B cell (primary cell): ENCODE results near the gene RPL13A. TPM values are rescaled to one million over a fixed set of nuclear protein-coding genes. Genes with fewer than 3 reads are reported as not detected.

ENCODE experiments used
- ATAC-seq: fragments of 200-7000 bp; cut with Tn5 transposase; one replicate; pipeline ENCODE4 v1.10.0; 2021; ENCODE audit warnings: low read depth, mild to moderate bottlenecking, moderate number of reproducible peaks, moderate library complexity
- CTCF ChIA-PET: fragments of 350-600 bp; sonication (Branson Sonifier 250); formaldehyde crosslinking; loops from one replicate; lab custom pipeline; 2021; ENCODE audit warnings: antibody characterized with exemption, inconsistent platforms; lab: Charles Lee
- POLR2A ChIA-PET: fragments of 350-600 bp; sonication (Branson Sonifier 250); formaldehyde crosslinking; loops from one replicate; lab custom pipeline; 2021; ENCODE audit warnings: antibody characterized with exemption; lab: Charles Lee
- DNase-seq: peaks from one replicate; pipeline ENCODE4 v3.0.0; 2013
- H2AFZ ChIP-seq: 2 replicates; pipeline ENCODE4 v1.6.1; 2012; ENCODE audit warnings: mild to moderate bottlenecking, low read depth, low read length; ENCODE audit not compliant: insufficient read depth, poor library complexity, severe bottlenecking
- H3K27ac ChIP-seq, 2 donors: 1 replicate in 1 of 2; 2 replicates in 1 of 2; pipeline ENCODE4 v1.5.1; 2012 to 2013; ENCODE audit warnings: low read length in 2 of 2, mild to moderate bottlenecking in 2 of 2, moderate library complexity in 1 of 2
- H3K27me3 ChIP-seq, 4 experiments: fragments of 200-600 bp in 1 of 4; sonication (generic) in 1 of 4; replicated peaks in 1 of 4; 1 replicate in 2 of 4; 2 replicates in 2 of 4; pipeline versions ENCODE4 v1.6.1 to v1.7.0; 2013 to 2016; ENCODE audit warnings: low read length in 3 of 4, mild to moderate bottlenecking in 2 of 4, mixed read lengths in 1 of 4, moderate library complexity in 1 of 4; ENCODE audit not compliant: insufficient read depth in 4 of 4, control insufficient read depth in 3 of 4; ENCODE audit errors: control extremely low read depth in 1 of 4
- H3K36me3 ChIP-seq, 2 experiments: replicated peaks in 1 of 2; 1 replicate in 1 of 2; 2 replicates in 1 of 2; pipeline versions ENCODE4 v1.6.1 to v1.7.1; 2013; ENCODE audit warnings: low read length in 1 of 2; ENCODE audit not compliant: insufficient read depth in 2 of 2, control insufficient read depth in 1 of 2; ENCODE audit errors: control extremely low read depth in 1 of 2, extremely low read depth in 1 of 2
- H3K4me1 ChIP-seq, 2 donors: fragments of 200-600 bp in 1 of 2; sonication (generic) in 1 of 2; 1 replicate in 1 of 2; 2 replicates in 1 of 2; pipeline versions ENCODE4 v1.5.1 to v1.6.1; 2013 to 2017; ENCODE audit warnings: low read length in 2 of 2; ENCODE audit not compliant: control insufficient read depth in 2 of 2, insufficient read depth in 2 of 2
- H3K4me2 ChIP-seq: replicated peaks from 2 replicates; pipeline ENCODE3; 2012; ENCODE audit warnings: mild to moderate bottlenecking, low read depth, low read length; ENCODE audit not compliant: poor library complexity, severe bottlenecking
- H3K4me3 ChIP-seq, 5 experiments: fragments of 200-600 bp in 1 of 5; sonication (generic) in 1 of 5; 1 replicate in 3 of 5; 2 replicates in 2 of 5; pipeline versions ENCODE4 v1.5.1 to v1.7.0; 2011 to 2016; ENCODE audit warnings: low read length in 4 of 5, mild to moderate bottlenecking in 4 of 5, low read depth in 2 of 5, control low read depth in 1 of 5, moderate library complexity in 1 of 5; ENCODE audit not compliant: insufficient read depth in 1 of 5; ENCODE audit errors: control extremely low read depth in 1 of 5, extremely low read depth in 1 of 5
- H3K79me2 ChIP-seq: fragments of 200-600 bp; sonication (generic); one replicate; pipeline ENCODE4 v1.6.0; 2016; ENCODE audit warnings: low read length; ENCODE audit not compliant: control insufficient read depth, insufficient read depth
- H3K9ac ChIP-seq: fragments of 200-600 bp; sonication (generic); 2 replicates; pipeline ENCODE4 v1.6.1; 2017; ENCODE audit warnings: mild to moderate bottlenecking, low read length, moderate library complexity
- H3K9me3 ChIP-seq, 3 donors: one replicate each; pipeline versions ENCODE4 v1.6.1 to v1.7.1; 2013; ENCODE audit warnings: low read length in 2 of 3; ENCODE audit not compliant: control insufficient read depth in 2 of 3, insufficient read depth in 1 of 3; ENCODE audit errors: control extremely low read depth in 1 of 3
- H4K20me1 ChIP-seq: 2 replicates; pipeline ENCODE4 v1.6.0; 2012; ENCODE audit warnings: mild to moderate bottlenecking, low read length; ENCODE audit not compliant: insufficient read depth, control insufficient read depth, poor library complexity, severe bottlenecking
- H3K27ac Mint-ChIP-seq: one replicate; pipeline ENCODE4 v1.8.0; 2021; ENCODE audit warnings: mixed read lengths
- H3K27me3 Mint-ChIP-seq: one replicate; pipeline ENCODE4 v1.8.0; 2021; ENCODE audit warnings: mixed read lengths
- H3K4me1 Mint-ChIP-seq: one replicate; pipeline ENCODE4 v1.8.0; 2021; ENCODE audit warnings: mixed read lengths
- H3K4me3 Mint-ChIP-seq: one replicate; pipeline ENCODE4 v1.8.0; 2021; ENCODE audit warnings: mixed read lengths
- H3K9me3 Mint-ChIP-seq: one replicate; pipeline ENCODE4 v1.8.0; 2022; ENCODE audit warnings: mixed read lengths; ENCODE audit not compliant: insufficient read depth
- EZH2 ChIP-seq: IDR thresholded peaks from 2 replicates; pipeline ENCODE4 v1.6.1; 2012; ENCODE audit warnings: borderline replicate concordance, low read depth, mild to moderate bottlenecking, moderate library complexity, low read length; ENCODE audit not compliant: insufficient read depth, poor library complexity, severe bottlenecking
- WGBS: methylation state at CpG from one replicate; pipeline ENCODE4 v1.1.5; 2013; ENCODE audit warnings: missing lambda C conversion rate; ENCODE audit not compliant: insufficient coverage; 5-methylcytosine and 5-hydroxymethylcytosine counted together
- intact Hi-C: fragments of 100-400 bp; cut with micrococcal nuclease; formaldehyde crosslinking; loops from one replicate; pipeline ENCODE4 v1.10.0; 2022
- polyA plus RNA-seq: library from polyadenylated mRNA; depleted of rRNA; stranded (reverse); fragments of >200 nt; gene quantifications from 2 replicates; pipeline ENCODE4 v1.2.3, GENCODE V29; 2012
- total RNA-seq, 2 donors: library from RNA; stranded (reverse); fragments of 120-200 nt in 1 of 2; gene quantifications; 1 replicate in 1 of 2; 2 replicates in 1 of 2; pipeline versions ENCODE4 v1.2.3 to v1.2.4, GENCODE V29; 2013 to 2022
- TF ChIP-seq, protein P1 (sequence below): fragments of 200-600 bp; IDR thresholded peaks from one replicate; pipeline ENCODE4 v1.8.0; 2022; ENCODE audit warnings: antibody characterized with exemption, mild to moderate bottlenecking

Gene RPL13A
- total and polyA plus RNA-seq, 2 donors (not counting 1 experiment from before 2014, with no cell fraction given): 5,457 to 6,298 TPM

DNA sequence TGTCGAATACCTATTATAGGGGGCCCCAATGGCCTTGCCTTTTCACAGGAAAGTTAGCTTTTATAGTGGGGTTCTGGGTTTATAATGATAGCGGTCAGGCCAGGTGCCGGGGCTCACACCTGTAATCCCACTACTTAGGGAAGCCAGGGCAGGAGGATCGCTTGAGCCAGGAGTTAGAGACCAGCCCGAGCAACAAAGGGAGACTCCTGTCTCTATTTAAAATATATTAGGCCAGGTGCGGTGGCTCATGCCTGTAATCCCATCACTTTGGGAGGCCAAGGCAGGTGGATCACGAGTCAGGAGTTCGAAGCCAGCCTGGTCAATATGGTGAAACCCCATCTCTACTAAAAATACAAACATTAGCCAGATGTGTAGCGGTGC, 16.2 kb downstream of the RPL13A start:
- H3K4me3 ChIP-seq: no peak overlapping the region
- Mint-ChIP-seq H3K9me3 (no peaks in the 10 kb centered on the region), H3K27ac (no peak overlapping the region), H3K4me3 (no peak overlapping the region), H3K27me3 (no peaks in the 10 kb centered on the region), H3K4me1 (peaks cover 46% of the 10 kb centered on the region)
- no peak for TF ChIP-seq EZH2
- TF ChIP-seq, protein P1, sequence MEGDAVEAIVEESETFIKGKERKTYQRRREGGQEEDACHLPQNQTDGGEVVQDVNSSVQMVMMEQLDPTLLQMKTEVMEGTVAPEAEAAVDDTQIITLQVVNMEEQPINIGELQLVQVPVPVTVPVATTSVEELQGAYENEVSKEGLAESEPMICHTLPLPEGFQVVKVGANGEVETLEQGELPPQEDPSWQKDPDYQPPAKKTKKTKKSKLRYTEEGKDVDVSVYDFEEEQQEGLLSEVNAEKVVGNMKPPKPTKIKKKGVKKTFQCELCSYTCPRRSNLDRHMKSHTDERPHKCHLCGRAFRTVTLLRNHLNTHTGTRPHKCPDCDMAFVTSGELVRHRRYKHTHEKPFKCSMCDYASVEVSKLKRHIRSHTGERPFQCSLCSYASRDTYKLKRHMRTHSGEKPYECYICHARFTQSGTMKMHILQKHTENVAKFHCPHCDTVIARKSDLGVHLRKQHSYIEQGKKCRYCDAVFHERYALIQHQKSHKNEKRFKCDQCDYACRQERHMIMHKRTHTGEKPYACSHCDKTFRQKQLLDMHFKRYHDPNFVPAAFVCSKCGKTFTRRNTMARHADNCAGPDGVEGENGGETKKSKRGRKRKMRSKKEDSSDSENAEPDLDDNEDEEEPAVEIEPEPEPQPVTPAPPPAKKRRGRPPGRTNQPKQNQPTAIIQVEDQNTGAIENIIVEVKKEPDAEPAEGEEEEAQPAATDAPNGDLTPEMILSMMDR: no peak
- H3K9ac ChIP-seq: no peak overlapping the region
- peaks cover 19% of the 10 kb centered on the region for H3K79me2 ChIP-seq
- intact Hi-C loops: no loop called here
- no peaks in the 10 kb centered on the region for H3K27me3 ChIP-seq
- peak overlapping the region in 1 of 2 donors; percentile 98 for H3K27ac ChIP-seq
- H3K4me1 ChIP-seq: peaks cover 26 to 50% of the 10 kb centered on the region in 2 donors
- H3K9me3 ChIP-seq: no peaks in the 10 kb centered on the region
- no peak overlapping the region for H3K4me2 ChIP-seq
- ChIA-PET CTCF (interaction anchor here (0.7 to 5.3 kb wide), 15 partner anchors 10 to 290 kb away, joined by 3 to 50 read pairs (median 4); partner anchors contain the start of gene PRMT1), POLR2A (interaction anchor here (0.5 to 1.0 kb wide), 2 partner anchors 77 to 520 kb away, joined by 3 read pairs; partner anchors contain the start of genes NOSIP and PRRG2)
- DNase-seq (no peak), ATAC-seq (no peak)
- peak overlapping the region; percentile 34 for H2AFZ ChIP-seq
- H3K36me3 ChIP-seq: peaks cover 0 to 17% of the 10 kb centered on the region in 2 experiments
- WGBS: 85% methylated on average over 8 of the region's 9 CpGs
- H4K20me1 ChIP-seq: peaks cover 21% of the 10 kb centered on the region

DNA sequence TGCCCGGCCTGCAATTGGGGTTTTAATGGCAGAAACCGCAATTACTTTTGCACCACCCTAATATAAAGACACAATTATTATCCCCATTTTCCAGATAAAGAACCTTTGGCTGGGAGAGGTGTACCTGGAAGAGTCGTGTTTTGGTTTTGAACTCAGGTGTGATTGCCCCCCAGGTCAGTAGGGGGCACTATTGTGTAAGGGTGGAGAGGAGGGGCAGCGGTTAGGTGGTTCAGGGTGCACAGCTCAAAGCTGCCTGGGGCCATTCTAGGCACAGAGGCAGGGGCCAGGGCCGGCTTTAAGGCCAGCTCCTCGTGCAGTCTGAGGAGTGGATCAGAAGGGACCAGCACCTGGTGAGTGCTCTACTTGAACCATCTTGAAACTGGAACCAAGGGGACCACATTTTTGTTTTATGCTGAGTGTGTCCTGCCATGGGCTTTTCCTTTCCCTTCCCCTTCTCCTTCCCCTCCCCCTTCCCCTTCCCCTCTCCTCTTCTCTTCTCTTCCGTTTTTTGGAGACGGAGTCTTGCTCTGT, 19.2 kb downstream of the RPL13A start:
- Histone ChIP-seq H4K20me1 (no peaks in the 10 kb centered on the region), H2AFZ (no peak overlapping the region), H3K4me3 (no peak overlapping the region), H3K79me2 (no peaks in the 10 kb centered on the region), H3K36me3 (no peaks in the 10 kb centered on the region), H3K27ac (no peak overlapping the region), H3K4me1 (peaks cover 20 to 34% of the 10 kb centered on the region in 2 donors), H3K9ac (no peak overlapping the region), H3K27me3 (no peaks in the 10 kb centered on the region), H3K4me2 (peak overlapping the region; percentile 23), H3K9me3 (no peaks in the 10 kb centered on the region)
- ATAC-seq (peak; percentile 82), DNase-seq (peak; percentile 84)
- no peak for TF ChIP-seq EZH2
- TF ChIP-seq, protein P1: peak; percentile 77
- H3K27me3 Mint-ChIP-seq: no peaks in the 10 kb centered on the region
- WGBS: 27% methylated on average over 6 of the region's 8 CpGs
- H3K27ac Mint-ChIP-seq: peak overlapping the region; percentile 71
- H3K4me1 Mint-ChIP-seq: peaks cover 30% of the 10 kb centered on the region
- ChIA-PET CTCF (interaction anchor here (0.6 to 5.3 kb wide), 13 partner anchors 9 to 193 kb away, joined by 3 to 50 read pairs (median 4); partner anchors contain the start of genes PRMT1 and RCN3), POLR2A (interaction anchor here (0.5 kb wide), 1 partner anchor 157 kb away, joined by 5 read pairs; no protein-coding TSS in a partner anchor)
- no peak overlapping the region for H3K4me3 Mint-ChIP-seq
- H3K9me3 Mint-ChIP-seq: no peaks in the 10 kb centered on the region
- intact Hi-C loops: loop anchor here (1.0 kb wide), 2 partner anchors 41 to 64 kb away; no protein-coding TSS in a partner anchor
